ENCODE measurements around the gene CUL9.

Gene CUL9

DNA sequence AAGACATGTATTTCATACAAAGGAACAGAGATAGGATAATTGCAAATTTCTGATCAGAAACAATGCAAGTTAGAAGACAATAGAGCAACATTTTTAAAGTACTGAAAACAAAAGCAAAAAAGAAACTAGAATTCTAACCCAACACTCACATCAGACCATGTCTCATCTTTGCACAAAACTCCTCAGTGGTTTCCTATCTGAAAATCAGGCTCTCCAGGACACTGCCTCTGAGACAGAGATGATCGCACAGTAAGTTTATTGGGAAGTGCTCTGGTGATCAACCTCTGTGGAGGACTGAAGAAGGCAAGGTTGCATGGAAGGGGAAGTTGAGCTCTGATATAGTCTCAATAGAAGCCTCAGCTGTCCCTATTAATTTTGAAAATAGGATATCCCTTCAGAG lies 59.0 kb downstream of the CUL9 start:
- Histone ChIP-seq H4K8ac (ENCODE audit: low read length) (no peak overlapping the region), H3K9ac (ENCODE audit: low read length) (no peak overlapping the region), H2BK120ac (ENCODE audit: low read depth, low read length) (no peak overlapping the region), H3K23ac (ENCODE audit: low read length in 2 of 2) (no peak overlapping the region), H3K36me3 (ENCODE audit: control insufficient read depth in 1 of 2, insufficient read depth in 2 of 2, low read depth in 1 of 2, low read length in 2 of 2) (no peaks in the 10 kb centered on the region), H2BK5ac (ENCODE audit: low read depth, low read length, poor library complexity, severe bottlenecking) (no peak overlapping the region), H3K79me1 (replicated peaks; ENCODE audit: low read length, poor library complexity, severe bottlenecking) (no peaks in the 10 kb centered on the region), H3K18ac (ENCODE audit: low read depth in 1 of 2, low read length in 2 of 2) (no peak overlapping the region), H2AFZ (ENCODE audit: low read depth, low read length) (no peak overlapping the region), H3K4me1 (ENCODE audit: control insufficient read depth, insufficient read depth, low read depth, low read length) (peaks cover 3% of the 10 kb centered on the region), H4K91ac (ENCODE audit: low read length) (no peak overlapping the region), H3K4me3 (ENCODE audit: insufficient read depth in 1 of 2, low read depth in 1 of 2, low read length in 2 of 2) (no peak overlapping the region), H3K27me3 (ENCODE audit: control insufficient read depth in 1 of 2, insufficient read depth in 1 of 2, low read length in 2 of 2) (peaks cover 68 to 82% of the 10 kb centered on the region in 2 experiments), H2BK12ac (ENCODE audit: low read length in 2 of 2) (no peak overlapping the region), H2BK15ac (ENCODE audit: low read depth, poor library complexity, severe bottlenecking) (no peak overlapping the region), H3K27ac (ENCODE audit: low read length, poor library complexity, severe bottlenecking) (no peak overlapping the region), H3K9me3 (ENCODE audit: control insufficient read depth, low read length) (peaks cover 21% of the 10 kb centered on the region), H3K4me2 (ENCODE audit: low read length, poor library complexity, severe bottlenecking) (no peak overlapping the region), H2AK5ac (ENCODE audit: low read length, severe bottlenecking) (no peak overlapping the region), H3K4ac (ENCODE audit: low read depth in 1 of 2, low read length in 2 of 2) (no peak overlapping the region), H3K14ac (ENCODE audit: low read length in 2 of 2) (no peak overlapping the region)
- 100% methylated on average over 1 of the region's 1 CpG for WGBS
- DNase-seq, result no peak

DNA sequence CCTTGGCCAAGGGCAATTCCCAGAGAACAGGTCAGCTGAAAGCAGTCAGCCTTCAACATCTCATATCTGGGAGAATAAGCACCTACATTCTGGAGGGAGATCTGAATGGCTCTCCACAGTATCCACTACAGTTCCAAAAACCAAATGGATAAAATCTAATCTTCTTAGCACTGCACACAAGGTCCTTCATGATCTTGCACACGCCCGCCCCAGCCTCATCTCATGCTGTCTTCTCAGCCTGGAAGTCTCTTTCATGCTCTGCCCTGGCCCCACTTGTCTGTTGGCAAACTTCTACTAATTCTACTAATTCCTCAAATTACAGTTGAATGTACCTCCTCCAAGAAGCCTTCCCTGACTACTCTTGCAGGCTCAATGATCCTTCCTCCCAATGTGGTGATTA lies 59.5 kb downstream of the CUL9 start:
- Histone ChIP-seq H3K18ac (ENCODE audit: low read depth in 1 of 2, low read length in 2 of 2) (no peak overlapping the region), H4K91ac (ENCODE audit: low read length) (no peak overlapping the region), H3K4me3 (ENCODE audit: insufficient read depth in 1 of 2, low read depth in 1 of 2, low read length in 2 of 2) (no peak overlapping the region), H3K27ac (ENCODE audit: low read length, poor library complexity, severe bottlenecking) (no peak overlapping the region), H2BK12ac (ENCODE audit: low read length in 2 of 2) (no peak overlapping the region), H2BK5ac (ENCODE audit: low read depth, low read length, poor library complexity, severe bottlenecking) (no peak overlapping the region), H3K23ac (ENCODE audit: low read length in 2 of 2) (no peak overlapping the region), H2BK120ac (ENCODE audit: low read depth, low read length) (no peak overlapping the region), H2AFZ (ENCODE audit: low read depth, low read length) (no peak overlapping the region), H3K27me3 (ENCODE audit: control insufficient read depth in 1 of 2, insufficient read depth in 1 of 2, low read length in 2 of 2) (peaks cover 73 to 82% of the 10 kb centered on the region in 2 experiments), H3K4me1 (ENCODE audit: control insufficient read depth, insufficient read depth, low read depth, low read length) (peaks cover 3% of the 10 kb centered on the region), H3K4ac (ENCODE audit: low read depth in 1 of 2, low read length in 2 of 2) (no peak overlapping the region), H2BK15ac (ENCODE audit: low read depth, poor library complexity, severe bottlenecking) (no peak overlapping the region), H3K79me1 (replicated peaks; ENCODE audit: low read length, poor library complexity, severe bottlenecking) (no peaks in the 10 kb centered on the region), H3K9me3 (ENCODE audit: control insufficient read depth, low read length) (peaks cover 21% of the 10 kb centered on the region), H3K14ac (ENCODE audit: low read length in 2 of 2) (no peak overlapping the region), H3K4me2 (ENCODE audit: low read length, poor library complexity, severe bottlenecking) (no peak overlapping the region), H3K36me3 (ENCODE audit: control insufficient read depth in 1 of 2, insufficient read depth in 2 of 2, low read depth in 1 of 2, low read length in 2 of 2) (no peaks in the 10 kb centered on the region), H3K9ac (ENCODE audit: low read length) (no peak overlapping the region), H4K8ac (ENCODE audit: low read length) (no peak overlapping the region), H2AK5ac (ENCODE audit: low read length, severe bottlenecking) (no peak overlapping the region)
- DNase-seq, result no peak
- WGBS, result 90% methylated on average over 2 of the region's 2 CpGs

DNA sequence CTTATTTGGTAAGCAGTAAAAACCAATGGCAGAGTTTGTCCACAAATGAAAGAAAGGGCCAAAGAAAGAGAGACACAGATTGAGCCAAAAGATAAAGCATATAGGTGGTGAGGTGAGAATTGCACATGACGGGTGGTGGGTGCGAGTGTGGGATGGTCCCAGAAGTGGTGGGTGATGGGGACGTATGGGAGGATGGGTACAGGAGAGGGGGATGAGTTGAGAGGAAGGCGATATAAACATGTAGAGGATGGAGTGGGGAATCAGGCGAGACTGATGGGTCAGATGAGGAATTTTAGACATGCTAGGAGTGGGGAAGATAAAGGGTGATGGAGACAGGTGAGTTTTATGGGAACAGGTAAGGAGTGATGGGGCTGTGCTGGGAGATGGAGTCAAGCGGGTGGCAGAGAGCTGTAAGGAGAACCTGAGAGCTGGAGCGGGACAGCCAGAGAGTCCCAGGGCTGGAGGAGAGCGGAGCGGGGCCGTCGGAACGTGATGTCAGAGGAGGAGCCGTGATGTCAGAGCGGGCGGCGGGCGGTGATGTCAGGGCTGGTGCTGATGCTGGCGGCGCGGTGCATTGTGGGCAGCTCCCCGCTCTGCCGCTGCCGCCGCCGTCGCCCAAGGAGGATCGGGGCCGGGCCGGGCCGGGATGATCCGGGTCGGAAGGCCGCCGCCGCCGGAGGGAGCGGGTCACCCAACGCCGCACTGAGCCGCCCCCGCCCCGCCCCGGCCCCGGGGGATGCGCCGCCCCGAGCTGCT lies 61.1 kb downstream of the CUL9 start, which contains the start of gene TTBK1:
Gene TTBK1, plus strand, starts transcription at position 574 of the 756 bp plus-strand sequence. CDS start 3,180 bp downstream, outside the sequence.
- no peaks in the 10 kb centered on the region for H3K36me3 ChIP-seq (ENCODE audit: control insufficient read depth in 1 of 2, insufficient read depth in 2 of 2, low read depth in 1 of 2, low read length in 2 of 2)
- 38% methylated on average over 17 of the region's 47 CpGs for WGBS
- peak within 1 kb of the TSS; percentile 29 for H3K4me2 ChIP-seq (ENCODE audit: low read length, poor library complexity, severe bottlenecking)
- peaks cover 20% of the 10 kb centered on the region for H3K9me3 ChIP-seq (ENCODE audit: control insufficient read depth, low read length)
- H3K23ac ChIP-seq (ENCODE audit: low read length in 2 of 2), result peak within 1 kb of the TSS in 1 of 2 experiments; percentile 57
- H2BK15ac ChIP-seq (ENCODE audit: low read depth, poor library complexity, severe bottlenecking), result no peak within 1 kb of the TSS
- H2AFZ ChIP-seq (ENCODE audit: low read depth, low read length), result no peak within 1 kb of the TSS
- H4K8ac ChIP-seq (ENCODE audit: low read length), result no peak within 1 kb of the TSS
- peaks cover 77 to 84% of the 10 kb centered on the region in 2 experiments for H3K27me3 ChIP-seq (ENCODE audit: control insufficient read depth in 1 of 2, insufficient read depth in 1 of 2, low read length in 2 of 2)
- no peak within 1 kb of the TSS for H3K4me3 ChIP-seq (ENCODE audit: insufficient read depth in 1 of 2, low read depth in 1 of 2, low read length in 2 of 2)
- no peak within 1 kb of the TSS for H2BK12ac ChIP-seq (ENCODE audit: low read length in 2 of 2)
- no peak within 1 kb of the TSS for H2BK5ac ChIP-seq (ENCODE audit: low read depth, low read length, poor library complexity, severe bottlenecking)
- no peak within 1 kb of the TSS for H2AK5ac ChIP-seq (ENCODE audit: low read length, severe bottlenecking)
- no peak within 1 kb of the TSS for H3K14ac ChIP-seq (ENCODE audit: low read length in 2 of 2)
- peaks cover 16% of the 10 kb centered on the region for H3K4me1 ChIP-seq (ENCODE audit: control insufficient read depth, insufficient read depth, low read depth, low read length)
- H3K18ac ChIP-seq (ENCODE audit: low read depth in 1 of 2, low read length in 2 of 2), result no peak within 1 kb of the TSS
- H3K4ac ChIP-seq (ENCODE audit: low read depth in 1 of 2, low read length in 2 of 2), result no peak within 1 kb of the TSS
- H3K9ac ChIP-seq (ENCODE audit: low read length), result no peak within 1 kb of the TSS
- DNase-seq, result no peak
- H4K91ac ChIP-seq (ENCODE audit: low read length), result no peak within 1 kb of the TSS
- H3K79me1 ChIP-seq (replicated peaks; ENCODE audit: low read length, poor library complexity, severe bottlenecking), result no peaks in the 10 kb centered on the region
- no peak within 1 kb of the TSS for H3K27ac ChIP-seq (ENCODE audit: low read length, poor library complexity, severe bottlenecking)
- H2BK120ac ChIP-seq (ENCODE audit: low read depth, low read length), result no peak within 1 kb of the TSS

DNA sequence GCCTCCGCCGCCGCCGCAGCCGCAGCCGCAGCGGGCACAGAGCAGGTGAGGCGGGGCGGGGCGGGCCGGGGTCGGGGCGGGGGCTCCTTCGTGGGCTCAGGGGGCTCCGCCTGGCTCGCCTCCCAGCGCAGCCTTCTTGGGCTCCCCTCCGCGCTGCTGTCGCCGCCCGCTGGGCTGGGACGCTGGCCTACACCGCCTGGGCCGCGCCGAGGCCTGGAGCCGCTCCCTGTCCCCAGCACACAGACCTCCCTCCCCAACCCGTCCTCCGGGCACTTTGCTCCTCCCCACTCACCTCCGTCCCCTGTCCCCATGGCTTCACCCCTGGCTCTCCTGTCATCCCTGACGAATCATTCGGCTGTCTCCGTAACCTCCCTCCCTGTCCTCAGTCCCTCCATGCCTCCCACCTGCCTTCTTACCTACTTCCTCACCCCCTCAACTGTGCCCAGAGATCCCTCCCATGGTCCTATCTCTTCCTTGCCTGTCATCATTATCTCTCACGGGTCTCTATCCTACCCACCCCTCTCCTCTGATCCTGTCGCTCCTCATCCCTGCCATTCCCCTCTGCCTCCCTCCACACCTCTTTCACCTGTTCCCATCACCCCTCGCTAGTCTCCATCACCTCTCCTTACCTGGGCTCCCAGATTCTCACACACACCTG lies 61.8 kb downstream of the CUL9 start:
- no peak overlapping the region for H3K14ac ChIP-seq (ENCODE audit: low read length in 2 of 2)
- no peak for DNase-seq
- H3K4me3 ChIP-seq (ENCODE audit: insufficient read depth in 1 of 2, low read depth in 1 of 2, low read length in 2 of 2), result no peak overlapping the region

More for the DNA sequence above, 61.8 kb downstream of the CUL9 start:
- no peaks in the 10 kb centered on the region for H3K36me3 ChIP-seq (ENCODE audit: control insufficient read depth in 1 of 2, insufficient read depth in 2 of 2, low read depth in 1 of 2, low read length in 2 of 2)
- no peaks in the 10 kb centered on the region for H3K79me1 ChIP-seq (replicated peaks; ENCODE audit: low read length, poor library complexity, severe bottlenecking)
- H4K8ac ChIP-seq (ENCODE audit: low read length), result no peak overlapping the region
- H2BK120ac ChIP-seq (ENCODE audit: low read depth, low read length), result no peak overlapping the region
- H3K9me3 ChIP-seq (ENCODE audit: control insufficient read depth, low read length), result peaks cover 13% of the 10 kb centered on the region
- no peak overlapping the region for H3K27ac ChIP-seq (ENCODE audit: low read length, poor library complexity, severe bottlenecking)
- H3K23ac ChIP-seq (ENCODE audit: low read length in 2 of 2), result peak overlapping the region in 1 of 2 experiments; percentile 57
- no peak overlapping the region for H2BK15ac ChIP-seq (ENCODE audit: low read depth, poor library complexity, severe bottlenecking)
- no peak overlapping the region for H2AK5ac ChIP-seq (ENCODE audit: low read length, severe bottlenecking)
- peak overlapping the region; percentile 29 for H3K4me2 ChIP-seq (ENCODE audit: low read length, poor library complexity, severe bottlenecking)
- H3K9ac ChIP-seq (ENCODE audit: low read length), result no peak overlapping the region
- H3K27me3 ChIP-seq (ENCODE audit: control insufficient read depth in 1 of 2, insufficient read depth in 1 of 2, low read length in 2 of 2), result peaks cover 78 to 84% of the 10 kb centered on the region in 2 experiments
- no peak overlapping the region for H4K91ac ChIP-seq (ENCODE audit: low read length)
- H2AFZ ChIP-seq (ENCODE audit: low read depth, low read length), result no peak overlapping the region
- no peak overlapping the region for H2BK5ac ChIP-seq (ENCODE audit: low read depth, low read length, poor library complexity, severe bottlenecking)
- H3K4ac ChIP-seq (ENCODE audit: low read depth in 1 of 2, low read length in 2 of 2), result no peak overlapping the region
- no peak overlapping the region for H2BK12ac ChIP-seq (ENCODE audit: low read length in 2 of 2)
- WGBS, result 12% methylated on average over 28 of the region's 37 CpGs
- H3K18ac ChIP-seq (ENCODE audit: low read depth in 1 of 2, low read length in 2 of 2), result no peak overlapping the region
- peaks cover 16% of the 10 kb centered on the region for H3K4me1 ChIP-seq (ENCODE audit: control insufficient read depth, insufficient read depth, low read depth, low read length)

All from mesenchymal stem cell (in vitro differentiated cells and primary cell).